ENCODE measurements around the gene IFNA13. TPM values are rescaled to one million over a fixed set of nuclear protein-coding genes. Genes with fewer than 3 reads are reported as not detected.

The IFNA13 gene
- total RNA-seq, 1 donor, result not detected

Other genes starting within 250 kb of the IFNA13 start
- gene IFNW1, start 226.2 kb downstream of the IFNA13 start, total RNA-seq, result not detected
- not detected for gene IFNA21, start 201.4 kb downstream of the IFNA13 start, total RNA-seq
- not detected for gene IFNA4, start 180.5 kb downstream of the IFNA13 start, total RNA-seq
- not detected for gene IFNA7, start 165.9 kb downstream of the IFNA13 start, total RNA-seq
- gene IFNA10, start 160.9 kb downstream of the IFNA13 start, total RNA-seq, result not detected
- gene IFNA16, start 150.7 kb downstream of the IFNA13 start, total RNA-seq, result not detected
- not detected for gene IFNA17, start 139.8 kb downstream of the IFNA13 start, total RNA-seq
- not detected for gene IFNA14, start 128.1 kb downstream of the IFNA13 start, total RNA-seq
- not detected for gene IFNA5, start 62.7 kb downstream of the IFNA13 start, total RNA-seq
- gene KLHL9, start 32.7 kb downstream of the IFNA13 start, total RNA-seq, result 22.6 TPM
- gene IFNA6, start 17.2 kb downstream of the IFNA13 start, total RNA-seq, result not detected
- not detected for gene IFNA2, start 17.3 kb upstream of the IFNA13 start, total RNA-seq
- gene IFNA8, start 41.1 kb upstream of the IFNA13 start, total RNA-seq, result not detected
- gene IFNA1, start 72.4 kb upstream of the IFNA13 start, total RNA-seq, result not detected
- gene IFNE, start 114.3 kb upstream of the IFNA13 start, total RNA-seq, result not detected